K562 (cell line): Measurements from ENCODE around the gene PTGES3. TPM values are rescaled to one million over a fixed set of nuclear protein-coding genes. Genes with fewer than 3 reads are reported as not detected.
A peak's percentile ranks its signal among the peaks of the same experiment; 100 is the strongest.

ENCODE experiments used
- ATF3 ChIP-seq, 2 experiments: fragments of 450-650 bp in 1 of 2; sonication (generic) in 1 of 2; formaldehyde crosslinking in 1 of 2; IDR thresholded peaks in 1 of 2; conservative IDR thresholded peaks in 1 of 2; 2 replicates each; pipeline versions ENCODE4 v1.6.1 to v1.8.1; 2016 to 2023; ENCODE audit warnings: mild to moderate bottlenecking in 2 of 2, moderate library complexity in 2 of 2, inconsistent platforms in 1 of 2, missing genetic modification reagents in 1 of 2
- NCOR1 ChIP-seq: fragments of 450-650 bp; IDR thresholded peaks from 2 replicates; pipeline ENCODE4 v1.6.1; 2016; ENCODE audit warnings: mild to moderate bottlenecking, moderate library complexity
- NFXL1 ChIP-seq: fragments of 450-650 bp; formaldehyde crosslinking; IDR thresholded peaks from 2 replicates; pipeline ENCODE4 v1.4.0; 2021; ENCODE audit warnings: mild to moderate bottlenecking
- RUNX1 ChIP-seq: sonication (generic); IDR thresholded peaks from 2 replicates; pipeline ENCODE4 v1.6.1; 2016; ENCODE audit warnings: antibody characterized with exemption, low read depth
- SMARCE1 ChIP-seq: fragments of 450-650 bp; IDR thresholded peaks from 2 replicates; pipeline ENCODE4 v1.7.1; 2016; ENCODE audit warnings: mild to moderate bottlenecking
- SRF ChIP-seq, 2 experiments: fragments of 250-450, 450-650 bp in 1 of 2; sonication (Bioruptor Pico) in 1 of 2; sonication (generic) in 1 of 2; formaldehyde crosslinking; IDR thresholded peaks; 2 replicates each; pipeline versions ENCODE4 v1.5.0 to v1.5.1; 2020 to 2022; ENCODE audit warnings: mild to moderate bottlenecking in 1 of 2, missing genetic modification reagents in 1 of 2
- ZBTB49 ChIP-seq: sonication (generic); formaldehyde crosslinking; IDR thresholded peaks from 2 replicates; pipeline ENCODE4 v1.8.0; 2022; ENCODE audit warnings: missing genetic modification reagents, mild to moderate bottlenecking, borderline replicate concordance
- ZFPM2 ChIP-seq: fragments of 250-450 bp; sonication (Bioruptor Pico); IDR thresholded peaks from 2 replicates; pipeline ENCODE4 v1.5.1; 2022; ENCODE audit warnings: mild to moderate bottlenecking
- ZFX ChIP-seq: sonication (generic); formaldehyde crosslinking; IDR thresholded peaks from 2 replicates; pipeline ENCODE4 v1.8.0; 2022; ENCODE audit warnings: mild to moderate bottlenecking, missing genetic modification reagents, moderate library complexity
- ZNF212 ChIP-seq: fragments of 450-650 bp; formaldehyde crosslinking; IDR thresholded peaks from 2 replicates; pipeline ENCODE4 v1.4.0; 2020; ENCODE audit warnings: mild to moderate bottlenecking
- ZNF24 ChIP-seq: fragments of 450-650 bp; IDR thresholded peaks from 2 replicates; pipeline ENCODE4 v1.6.1; 2016
- polyA plus RNA-seq, 8 experiments: library from polyadenylated mRNA; depleted of rRNA in 4 of 8; stranded (reverse) in 5 of 8; unstranded in 3 of 8; fragments of >200 nt; fragmentation: Nextera tagmentation in 2 of 8; fragmentation: Illumina TruSeq in 1 of 8; extraction: Ambion mirVana in 2 of 8; extraction: Trizol in 1 of 8; gene quantifications; 2 replicates each; pipeline versions ENCODE4 v1.2.1 to v1.2.3, GENCODE V29; 2011 to 2014; ENCODE audit warnings: inconsistent platforms in 1 of 8, missing spikeins in 1 of 8
- total RNA-seq, 7 experiments: library from RNA; depleted of rRNA in 6 of 7; stranded (reverse); fragments of >200 nt in 6 of 7; fragmentation: Illumina TruSeq in 2 of 7; extraction: Trizol in 2 of 7; gene quantifications; 2 replicates each; pipeline versions ENCODE4 v1.2.1 to v1.2.3, GENCODE V29; 2011 to 2021; ENCODE audit warnings: low replicate concordance in 1 of 7
- TF ChIP-seq, protein P1 (sequence below), 2 experiments: fragments of 450-650 bp; IDR thresholded peaks; 2 replicates each; pipeline ENCODE4 v1.6.1; 2016

Gene PTGES3
- total and polyA plus RNA-seq, 9 of the 15 experiments (the other 6 are each of a cell fraction or from before 2014, with no cell fraction given), result 163 to 501 (median 213) TPM

DNA sequence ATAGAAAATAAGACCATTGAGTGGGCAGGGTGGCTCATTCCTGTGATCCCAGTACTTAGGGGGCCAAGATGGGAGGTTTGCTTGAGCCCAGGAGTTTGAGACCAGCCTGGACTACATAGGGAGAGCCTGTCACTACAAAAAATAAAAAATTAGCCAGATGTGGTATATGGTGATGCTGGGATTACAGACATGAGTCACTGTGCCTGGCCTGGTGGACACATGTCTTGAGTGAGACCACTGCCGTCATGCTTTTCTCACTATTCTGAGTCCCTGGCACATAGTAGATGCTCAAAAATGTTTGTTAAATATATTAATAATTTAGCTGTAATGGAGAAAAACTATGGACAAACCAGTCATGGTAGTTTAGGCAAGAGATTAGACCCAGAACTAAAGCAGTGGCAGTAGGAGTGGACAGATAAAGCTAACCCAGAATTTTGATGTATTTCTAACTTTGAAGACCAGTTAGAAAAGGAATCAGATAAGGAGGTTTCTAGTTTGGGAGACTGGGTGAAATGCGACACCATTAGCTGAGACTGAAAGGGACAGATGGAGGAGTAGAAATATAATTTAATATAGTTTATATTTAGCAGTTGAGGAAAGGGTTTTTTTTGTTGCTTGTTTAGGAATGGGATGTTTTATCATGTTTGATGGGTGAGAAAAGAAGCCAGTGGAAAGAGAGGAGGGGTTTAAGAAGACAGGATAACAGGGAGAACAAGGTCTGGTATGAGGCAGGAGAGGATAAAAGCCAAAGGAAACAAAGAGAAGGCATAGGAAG is 7.4 kb upstream of the PTGES3 start (continued):
- TF ChIP-seq, protein P1, sequence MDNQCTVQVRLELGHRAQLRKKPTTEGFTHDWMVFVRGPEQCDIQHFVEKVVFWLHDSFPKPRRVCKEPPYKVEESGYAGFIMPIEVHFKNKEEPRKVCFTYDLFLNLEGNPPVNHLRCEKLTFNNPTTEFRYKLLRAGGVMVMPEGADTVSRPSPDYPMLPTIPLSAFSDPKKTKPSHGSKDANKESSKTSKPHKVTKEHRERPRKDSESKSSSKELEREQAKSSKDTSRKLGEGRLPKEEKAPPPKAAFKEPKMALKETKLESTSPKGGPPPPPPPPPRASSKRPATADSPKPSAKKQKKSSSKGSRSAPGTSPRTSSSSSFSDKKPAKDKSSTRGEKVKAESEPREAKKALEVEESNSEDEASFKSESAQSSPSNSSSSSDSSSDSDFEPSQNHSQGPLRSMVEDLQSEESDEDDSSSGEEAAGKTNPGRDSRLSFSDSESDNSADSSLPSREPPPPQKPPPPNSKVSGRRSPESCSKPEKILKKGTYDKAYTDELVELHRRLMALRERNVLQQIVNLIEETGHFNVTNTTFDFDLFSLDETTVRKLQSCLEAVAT (IDR thresholded peaks at IDR 0.05), result peak in 1 of 2 experiments; percentile 22; a peak in 1 of 4 replicates
- TF ChIP-seq NCOR1 (0 out of 2 replicates have a peak, but pooled peaks have one; percentile 26), ZFPM2 (no peak), ZFX (CRISPR knock-in tag) (0 out of 2 replicates have a peak, but pooled peaks have one; percentile 39), ATF3 (IDR thresholded peaks at IDR 0.05) (peak; percentile 76), ATF3 (CRISPR knock-in tag; conservative IDR thresholded peaks at IDR 0.05) (no peak), ZNF212 (no peak), ZNF24 (no peak), RUNX1 (no peak), SMARCE1 (peak; percentile 48; the same call in 1 of the 2 replicates), NFXL1 (CRISPR knock-in tag) (no peak), ZBTB49 (CRISPR knock-in tag) (no peak), SRF (CRISPR knock-in tag; IDR thresholded peaks at IDR 0.05) (0 out of 4 replicates have a peak, but pooled peaks of 1 of the 2 experiments have one; percentile 24)
